GM12878 (cell line): ENCODE measurements around the gene KRTAP12-1. TPM values are rescaled to one million over a fixed set of nuclear protein-coding genes. Genes with fewer than 3 reads are reported as not detected.
"Not testable (repeated sequence)": the region's sequence is repeated elsewhere in the genome, so short reads cannot be mapped to it uniquely, and the experiment has no call there.

Source experiments
- ATAC-seq: fragments of 200-7000 bp; cut with Tn5 transposase; 3 replicates; pipeline ENCODE4 v1.9.1; 2020; ENCODE audit warnings: mild to moderate bottlenecking, moderate library complexity
- BruUV-seq: library from RNA; stranded (reverse); fragments of 400-500 nt; replicated peaks from 2 replicates; lab custom pipeline; 2021; lab: Mats Ljungman, UMichigan
- CTCF ChIA-PET: fragments of 300-600 bp; sonication (Branson Sonifier 250); formaldehyde crosslinking; extraction: SDS; loops from one replicate; lab custom pipeline; 2021; ENCODE audit warnings: inconsistent platforms; lab: Yijun Ruan, JAX
- POLR2A ChIA-PET: fragments of 350-600 bp; formaldehyde crosslinking; extraction: SDS; loops from one replicate; lab custom pipeline; 2021; ENCODE audit warnings: inconsistent platforms; lab: Charles Lee
- RAD21 ChIA-PET: fragments of 300-600 bp; sonication (Branson Sonifier 250); formaldehyde crosslinking; loops from one replicate; lab custom pipeline; 2023; ENCODE audit warnings: antibody characterized with exemption; ENCODE audit not compliant: unreplicated experiment; lab: Charles Lee
- SMC1A ChIA-PET: fragments of 300-600 bp; sonication (Branson Sonifier 250); formaldehyde crosslinking; loops from one replicate; lab custom pipeline; 2023; ENCODE audit not compliant: unreplicated experiment, uncharacterized antibody; lab: Charles Lee
- DNase-seq: peaks from one replicate; pipeline ENCODE4 v3.0.0-alpha.2; 2011; ENCODE audit warnings: low read depth, low spot score
- FAIRE-seq: peaks from 3 replicates; lab custom pipeline; 2011; peaks lifted over from hg19 to GRCh38; lab: Jason Lieb, UNC
- H2AFZ ChIP-seq: 2 replicates; pipeline ENCODE4 v1.6.0; 2011; ENCODE audit warnings: low read depth, low read length, control low read depth; ENCODE audit not compliant: control insufficient read depth
- H3K27ac ChIP-seq: 2 replicates; pipeline ENCODE4 v1.5.1; 2011; ENCODE audit warnings: control low read depth; ENCODE audit not compliant: control insufficient read depth, insufficient read depth
- H3K27me3 ChIP-seq, 2 experiments: replicated peaks in 1 of 2; 2 replicates each; pipeline versions ENCODE4 v1.6.0 to v1.6.1; 2011; ENCODE audit warnings: low read length in 1 of 2; ENCODE audit not compliant: control insufficient read depth in 2 of 2, insufficient read depth in 2 of 2
- H3K36me3 ChIP-seq, 2 experiments: 2 replicates each; pipeline ENCODE4 v1.5.1; 2011; ENCODE audit warnings: low read length in 1 of 2; ENCODE audit not compliant: control insufficient read depth in 2 of 2, insufficient read depth in 2 of 2
- H3K4me1 ChIP-seq: 2 replicates; pipeline ENCODE4 v1.6.1; 2011; ENCODE audit warnings: mild to moderate bottlenecking, low read length, moderate library complexity, mixed read lengths; ENCODE audit not compliant: control insufficient read depth, insufficient read depth
- H3K4me2 ChIP-seq: 2 replicates; pipeline ENCODE4 v1.6.0; 2011; ENCODE audit warnings: control low read depth; ENCODE audit not compliant: control insufficient read depth, insufficient read depth
- H3K4me3 ChIP-seq: fragments of 200-600 bp; sonication (generic); 2 replicates; pipeline ENCODE4 v1.5.1; 2016
- H3K79me2 ChIP-seq: 2 replicates; pipeline ENCODE4 v1.6.0; 2011; ENCODE audit warnings: low read length; ENCODE audit not compliant: control insufficient read depth, insufficient read depth
- H3K9ac ChIP-seq: 2 replicates; pipeline ENCODE4 v1.8.0; 2011; ENCODE audit warnings: low read length, control low read depth, mixed read lengths; ENCODE audit not compliant: control insufficient read depth, insufficient read depth
- H3K9me3 ChIP-seq: replicated peaks from 3 replicates; pipeline ENCODE4 v1.5.1; 2011; ENCODE audit warnings: mild to moderate bottlenecking, low read length; ENCODE audit not compliant: control insufficient read depth, insufficient read depth
- H4K20me1 ChIP-seq: 2 replicates; pipeline ENCODE4 v1.6.0; 2011; ENCODE audit not compliant: control insufficient read depth, insufficient read depth
- BMI1 ChIP-seq: fragments of 450-650 bp; IDR thresholded peaks from 2 replicates; pipeline ENCODE4 v1.6.1; 2016; ENCODE audit warnings: mild to moderate bottlenecking, moderate library complexity, borderline replicate concordance
- GABPA ChIP-seq: IDR thresholded peaks from 2 replicates; pipeline ENCODE4 v1.6.1; 2014; ENCODE audit warnings: antibody characterized with exemption, low read depth, mild to moderate bottlenecking, inconsistent platforms
- MTA3 ChIP-seq: IDR thresholded peaks from 2 replicates; pipeline ENCODE4 v1.6.1; 2012; ENCODE audit warnings: low read length, inconsistent platforms, borderline replicate concordance
- SPI1 ChIP-seq: IDR thresholded peaks from 2 replicates; pipeline ENCODE4 v1.6.1; 2011; ENCODE audit warnings: low read depth, mild to moderate bottlenecking, low read length, moderate library complexity, borderline replicate concordance; ENCODE audit not compliant: insufficient read depth
- TAF1 ChIP-seq: IDR thresholded peaks from 2 replicates; pipeline ENCODE4 v1.6.1; 2011; ENCODE audit warnings: mild to moderate bottlenecking, low read depth, low read length, borderline replicate concordance
- YBX1 ChIP-seq: fragments of 450-650 bp; IDR thresholded peaks from 2 replicates; pipeline ENCODE4 v1.6.1; 2016; ENCODE audit warnings: antibody characterized with exemption
- ZNF207 ChIP-seq: fragments of 450-650 bp; IDR thresholded peaks from 2 replicates; pipeline ENCODE4 v1.6.1; 2014; ENCODE audit warnings: antibody characterized with exemption, mild to moderate bottlenecking, borderline replicate concordance
- ZNF24 ChIP-seq: fragments of 450-650 bp; IDR thresholded peaks from 2 replicates; pipeline ENCODE4 v1.6.1; 2017; ENCODE audit warnings: antibody characterized with exemption, mild to moderate bottlenecking
- ZZZ3 ChIP-seq: IDR thresholded peaks from 2 replicates; pipeline ENCODE4 v1.6.1; 2011; ENCODE audit warnings: low read depth; ENCODE audit not compliant: control insufficient read depth, insufficient read length
- WGBS: methylation state at CpG from one replicate; pipeline ENCODE4 v1.1.6; 2016; ENCODE audit warnings: low lambda C conversion rate; ENCODE audit not compliant: insufficient replicate concordance, insufficient coverage; ENCODE audit errors: missing lambda C conversion rate; 5-methylcytosine and 5-hydroxymethylcytosine counted together
- in situ Hi-C: fragments of 300-500 bp; cut with MboI; formaldehyde crosslinking; loops from 9 replicates; pipeline ENCODE4 v1.14.3; 2018; ENCODE audit warnings: mixed read lengths
- intact Hi-C: fragments of 100-400 bp; cut with micrococcal nuclease; formaldehyde crosslinking; loops from one replicate; pipeline ENCODE4 v1.14.2; 2022; ENCODE audit not compliant: unreplicated experiment
- polyA plus RNA-seq, 11 experiments: library from polyadenylated mRNA; depleted of rRNA in 4 of 11; unstranded in 6 of 11; stranded (reverse) in 5 of 11; fragments of >200 nt; fragmentation: Nextera tagmentation in 4 of 11; fragmentation: Illumina TruSeq in 1 of 11; extraction: Ambion mirVana in 4 of 11; extraction: Trizol in 1 of 11; gene quantifications; 1 replicate in 1 of 11; 2 replicates in 10 of 11; pipeline versions ENCODE4 v1.2.1 to v1.2.3, GENCODE V29; 2011 to 2016; ENCODE audit warnings: inconsistent platforms in 2 of 11, missing spikeins in 2 of 11, low read depth in 1 of 11
- total RNA-seq, 4 experiments: library from RNA; depleted of rRNA in 3 of 4; stranded (reverse); fragments of >200 nt in 3 of 4; fragmentation: Illumina TruSeq in 1 of 4; extraction: Trizol in 1 of 4; gene quantifications; 2 replicates each; pipeline versions ENCODE4 v1.2.1 to v1.2.3, GENCODE V29; 2013 to 2021
- TF ChIP-seq, protein P1 (sequence below): fragments of 150-350 bp; IDR thresholded peaks from 2 replicates; pipeline ENCODE4 v1.6.1; 2016; ENCODE audit warnings: low read depth, low read length

KRTAP12-1 gene
- total and polyA plus RNA-seq, 10 of the 15 experiments (the other 5 are each of a cell fraction or from before 2014, with no cell fraction given): not detected

DNA sequence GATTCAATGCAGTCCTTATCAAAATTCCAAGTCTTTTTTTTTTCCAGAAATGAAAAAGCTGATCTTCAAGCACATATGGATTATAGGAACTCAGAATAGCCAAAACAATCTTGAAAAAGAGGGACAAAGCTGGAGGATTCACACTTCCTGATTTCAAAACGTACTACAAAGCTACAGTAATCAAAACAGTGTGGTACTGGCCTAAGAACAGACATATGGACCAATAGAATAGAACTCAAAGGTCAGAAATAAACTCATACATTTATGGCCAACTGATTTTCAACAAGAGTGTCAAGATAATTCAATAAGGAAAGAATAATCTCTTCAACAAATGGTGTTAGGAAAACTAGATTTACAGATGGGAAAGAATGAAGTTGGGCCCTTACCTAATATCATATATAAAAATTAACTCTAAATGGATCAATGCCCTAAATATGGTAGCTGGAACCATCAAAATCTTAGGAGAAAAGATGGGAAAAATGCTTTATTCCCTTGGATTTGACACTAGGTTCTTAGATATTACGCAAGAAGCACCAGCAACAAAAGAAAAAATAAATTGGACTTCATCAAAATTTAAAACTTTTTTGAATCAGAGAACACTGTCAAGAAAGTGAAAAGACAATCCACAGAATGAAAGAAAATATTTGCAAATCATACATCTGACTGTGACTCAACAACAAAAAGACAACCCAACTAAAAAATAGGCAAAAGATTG lies 11.0 kb upstream of the KRTAP12-1 start (continued):
- TF ChIP-seq, protein P1, sequence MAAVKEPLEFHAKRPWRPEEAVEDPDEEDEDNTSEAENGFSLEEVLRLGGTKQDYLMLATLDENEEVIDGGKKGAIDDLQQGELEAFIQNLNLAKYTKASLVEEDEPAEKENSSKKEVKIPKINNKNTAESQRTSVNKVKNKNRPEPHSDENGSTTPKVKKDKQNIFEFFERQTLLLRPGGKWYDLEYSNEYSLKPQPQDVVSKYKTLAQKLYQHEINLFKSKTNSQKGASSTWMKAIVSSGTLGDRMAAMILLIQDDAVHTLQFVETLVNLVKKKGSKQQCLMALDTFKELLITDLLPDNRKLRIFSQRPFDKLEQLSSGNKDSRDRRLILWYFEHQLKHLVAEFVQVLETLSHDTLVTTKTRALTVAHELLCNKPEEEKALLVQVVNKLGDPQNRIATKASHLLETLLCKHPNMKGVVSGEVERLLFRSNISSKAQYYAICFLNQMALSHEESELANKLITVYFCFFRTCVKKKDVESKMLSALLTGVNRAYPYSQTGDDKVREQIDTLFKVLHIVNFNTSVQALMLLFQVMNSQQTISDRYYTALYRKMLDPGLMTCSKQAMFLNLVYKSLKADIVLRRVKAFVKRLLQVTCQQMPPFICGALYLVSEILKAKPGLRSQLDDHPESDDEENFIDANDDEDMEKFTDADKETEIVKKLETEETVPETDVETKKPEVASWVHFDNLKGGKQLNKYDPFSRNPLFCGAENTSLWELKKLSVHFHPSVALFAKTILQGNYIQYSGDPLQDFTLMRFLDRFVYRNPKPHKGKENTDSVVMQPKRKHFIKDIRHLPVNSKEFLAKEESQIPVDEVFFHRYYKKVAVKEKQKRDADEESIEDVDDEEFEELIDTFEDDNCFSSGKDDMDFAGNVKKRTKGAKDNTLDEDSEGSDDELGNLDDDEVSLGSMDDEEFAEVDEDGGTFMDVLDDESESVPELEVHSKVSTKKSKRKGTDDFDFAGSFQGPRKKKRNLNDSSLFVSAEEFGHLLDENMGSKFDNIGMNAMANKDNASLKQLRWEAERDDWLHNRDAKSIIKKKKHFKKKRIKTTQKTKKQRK: no peak
- TF ChIP-seq YBX1 (no peak), ZNF24 (no peak), MTA3 (no peak)

DNA sequence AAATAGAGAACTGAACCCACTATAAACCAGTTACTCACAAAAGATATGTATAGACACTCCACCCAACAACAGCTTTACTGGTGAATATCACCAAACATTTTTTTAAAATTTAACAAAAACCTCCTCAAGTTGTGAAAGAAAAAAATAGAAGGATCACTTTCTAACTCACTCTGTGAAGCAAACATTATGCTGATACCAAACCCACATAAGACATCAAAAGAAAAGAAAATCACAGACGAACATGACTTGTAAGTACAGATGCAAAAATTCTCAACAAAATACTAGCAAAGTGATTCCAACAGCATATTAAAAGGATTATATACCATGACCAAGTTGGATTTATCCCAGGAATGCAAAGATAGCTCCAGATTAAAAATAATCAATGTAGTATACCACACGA lies 9.7 kb upstream of the KRTAP12-1 start:
- H3K4me2 ChIP-seq: no peak overlapping the region
- BruUV-seq: no TSS peak
- H3K4me1 ChIP-seq: no peaks in the 10 kb centered on the region; the same call in 1 of the 2 replicates
- ATAC-seq: no peak
- ChIA-PET POLR2A (no interaction called here), RAD21 (no interaction called here), SMC1A (no interaction called here)
- intact Hi-C loops: no loop called here
- H3K9me3 ChIP-seq: peaks cover 1% of the 10 kb centered on the region; the same call in 2 of the 3 replicates
- 3% methylated on average over 2 of the region's 2 CpGs for WGBS
- H3K36me3 ChIP-seq: no peaks in the 10 kb centered on the region
- H3K4me3 ChIP-seq: no peak overlapping the region
- no peak overlapping the region for H3K9ac ChIP-seq
- FAIRE-seq: no peak
- no peaks in the 10 kb centered on the region for H4K20me1 ChIP-seq
- H3K27me3 ChIP-seq: no peaks in the 10 kb centered on the region
- no peak for TF ChIP-seq ZZZ3
- TF ChIP-seq BMI1: no peak
- TF ChIP-seq GABPA: no peak
- TF ChIP-seq ZNF207: no peak
- no peak for TF ChIP-seq TAF1
- no peak for TF ChIP-seq SPI1
- TF ChIP-seq, all 136 proteins: peak for 0
- CTCF ChIA-PET: interaction anchor here (2.1 kb wide), 1 partner anchor 51 kb away, joined by 6 read pairs; no protein-coding TSS in a partner anchor
- in situ Hi-C loops: no loop called here
- Histone ChIP-seq H3K79me2 (no peaks in the 10 kb centered on the region), H2AFZ (no peak overlapping the region), H3K27ac (no peak overlapping the region)
- no peak for DNase-seq

DNA sequence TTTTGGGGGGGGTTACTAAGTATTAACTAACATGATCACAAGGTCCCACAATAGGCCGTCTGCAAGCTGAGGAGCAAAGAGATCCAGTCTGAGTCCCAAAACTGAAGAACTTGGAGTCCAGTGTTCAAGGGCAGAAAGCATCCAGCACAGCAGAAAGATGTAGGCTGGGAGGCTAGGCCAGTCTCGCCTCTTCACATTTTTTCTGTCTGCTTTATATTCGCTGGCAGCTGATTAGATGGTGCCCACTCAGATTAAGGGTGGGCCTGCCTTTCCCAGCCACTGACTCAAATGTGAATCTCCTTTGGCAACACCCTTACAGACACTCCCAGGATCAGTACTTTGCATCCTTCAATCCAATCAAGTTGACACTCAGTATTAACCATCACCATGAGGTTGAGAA lies 7.8 kb upstream of the KRTAP12-1 start:
- H3K9me3 ChIP-seq, H3K36me3 ChIP-seq, RAD21 ChIA-PET, CTCF ChIA-PET, H3K4me2 ChIP-seq, POLR2A ChIA-PET, in situ Hi-C loops, DNase-seq, H3K79me2 ChIP-seq, SMC1A ChIA-PET, H2AFZ ChIP-seq, H3K27me3 ChIP-seq, H3K4me3 ChIP-seq, BruUV-seq, intact Hi-C loops, FAIRE-seq, ATAC-seq, H4K20me1 ChIP-seq, H3K9ac ChIP-seq, H3K4me1 ChIP-seq, H3K27ac ChIP-seq: not testable (repeated sequence)
- 0% methylated on average over 3 of the region's 3 CpGs for WGBS
